Spleen (tissue), 7 donors: ENCODE data around the gene SLC9A8.

Experiments
- CTCF ChIP-seq, 11 experiments: fragments of 200-600 bp in 7 of 11; fragments of 450-650 bp in 4 of 11; sonication (generic) in 4 of 11; IDR thresholded peaks in 8 of 11; conservative IDR thresholded peaks in 3 of 11; 1 replicate in 7 of 11; 2 replicates in 4 of 11; pipeline versions ENCODE4 v1.4.0 to v1.8.0; 2016 to 2021; ENCODE audit warnings: antibody characterized with exemption in 11 of 11, inconsistent platforms in 4 of 11, mild to moderate bottlenecking in 1 of 11
- POLR2A ChIP-seq, 3 donors: fragments of 450-650 bp; IDR thresholded peaks; one replicate each; pipeline ENCODE4 v1.5.1; 2017; ENCODE audit warnings: antibody characterized with exemption in 3 of 3, mild to moderate bottlenecking in 1 of 3
- POLR2AphosphoS5 ChIP-seq, 3 donors: sonication (generic); formaldehyde crosslinking; IDR thresholded peaks; one replicate each; pipeline ENCODE4 v1.5.1; 2017; ENCODE audit warnings: antibody characterized with exemption in 3 of 3
- donor health status: DM: no; HTN: no; CAD: no; lungs with moderate emphysema.
- donor health status: DM: no; HTN: no; CAD: no.
- donor health status: DM: no; HTN: no; CAD: no.

GRCh38 chr20:49859807-49860206 lies 47.2 kb downstream of the SLC9A8 start:
- TF ChIP-seq CTCF (IDR thresholded peaks at IDR 0.05 in 8 of 11, conservative IDR thresholded peaks at IDR 0.05 in 3 of 11) (no peak), POLR2AphosphoS5 (IDR thresholded peaks at IDR 0.05) (no peak), POLR2A (IDR thresholded peaks at IDR 0.05) (no peak)
